Measurements from ENCODE around the gene NAV2. TPM values are rescaled to one million over a fixed set of nuclear protein-coding genes. Genes with fewer than 3 reads are reported as not detected.
A peak's percentile ranks its signal among the peaks of the same experiment; 100 is the strongest.

The NAV2 gene
- polyA plus RNA-seq, 1 donor = 89.1 TPM

DNA sequence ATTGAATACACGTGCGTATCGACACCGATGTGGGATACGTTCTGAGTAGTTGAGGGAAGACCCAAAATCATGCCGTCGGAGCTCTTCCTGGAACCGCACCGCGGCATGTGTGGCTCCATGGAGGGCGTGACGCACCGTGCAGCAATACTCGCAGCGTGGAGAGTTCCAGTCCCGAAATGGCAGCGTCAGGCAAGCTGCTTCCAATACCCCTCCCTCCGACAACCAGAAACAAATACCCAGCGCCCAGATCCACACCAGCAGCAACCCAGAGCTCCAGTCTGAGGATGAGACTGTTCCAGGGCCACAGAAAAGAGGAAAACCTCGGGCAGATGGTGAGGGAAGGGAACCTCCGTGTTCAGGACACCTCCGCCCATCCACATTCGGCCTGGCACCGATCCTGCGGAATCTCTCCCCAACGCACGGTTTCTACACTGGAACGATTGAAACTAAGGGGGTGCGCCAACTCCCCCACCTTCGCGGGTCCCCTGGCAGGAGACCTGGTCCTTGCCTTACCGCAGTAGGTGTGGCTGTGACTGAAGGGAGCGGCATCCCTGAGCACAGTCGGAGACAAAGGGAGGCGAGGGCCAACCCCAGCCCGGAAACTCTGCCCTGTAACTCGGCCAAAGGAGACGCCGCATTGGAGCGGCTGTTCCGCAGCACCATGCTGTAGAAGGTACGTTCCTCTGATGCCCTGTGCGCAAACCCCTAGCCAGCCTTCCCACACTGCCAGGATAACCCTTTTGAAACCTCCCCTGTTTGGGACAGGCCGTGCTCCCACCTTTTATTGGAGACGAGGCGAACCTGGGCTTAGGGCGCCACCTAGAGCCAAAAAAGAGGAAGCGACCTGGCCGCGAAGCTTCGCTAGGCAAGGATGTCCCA lies 419.4 kb downstream of the NAV2 start:
- DNase-seq = peak; percentile 70

DNA sequence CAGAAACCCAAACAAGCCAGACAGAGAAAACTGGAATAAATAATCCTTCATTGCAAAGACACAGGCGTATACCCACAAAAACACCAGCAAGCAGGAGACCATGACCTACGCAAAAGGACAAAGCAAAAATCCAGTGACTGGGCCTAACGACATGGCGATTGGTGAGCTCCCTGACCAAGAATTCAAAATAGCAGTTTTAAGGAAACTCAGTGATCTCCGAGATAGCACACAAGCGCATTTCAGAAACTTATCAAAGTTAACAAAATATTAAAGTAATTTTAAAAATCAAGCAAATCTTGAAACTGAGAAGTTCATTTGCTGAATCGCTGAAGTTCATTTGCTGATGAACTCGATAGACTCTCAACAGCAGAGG lies 420.0 kb downstream of the NAV2 start:
- no peak for DNase-seq

DNA sequence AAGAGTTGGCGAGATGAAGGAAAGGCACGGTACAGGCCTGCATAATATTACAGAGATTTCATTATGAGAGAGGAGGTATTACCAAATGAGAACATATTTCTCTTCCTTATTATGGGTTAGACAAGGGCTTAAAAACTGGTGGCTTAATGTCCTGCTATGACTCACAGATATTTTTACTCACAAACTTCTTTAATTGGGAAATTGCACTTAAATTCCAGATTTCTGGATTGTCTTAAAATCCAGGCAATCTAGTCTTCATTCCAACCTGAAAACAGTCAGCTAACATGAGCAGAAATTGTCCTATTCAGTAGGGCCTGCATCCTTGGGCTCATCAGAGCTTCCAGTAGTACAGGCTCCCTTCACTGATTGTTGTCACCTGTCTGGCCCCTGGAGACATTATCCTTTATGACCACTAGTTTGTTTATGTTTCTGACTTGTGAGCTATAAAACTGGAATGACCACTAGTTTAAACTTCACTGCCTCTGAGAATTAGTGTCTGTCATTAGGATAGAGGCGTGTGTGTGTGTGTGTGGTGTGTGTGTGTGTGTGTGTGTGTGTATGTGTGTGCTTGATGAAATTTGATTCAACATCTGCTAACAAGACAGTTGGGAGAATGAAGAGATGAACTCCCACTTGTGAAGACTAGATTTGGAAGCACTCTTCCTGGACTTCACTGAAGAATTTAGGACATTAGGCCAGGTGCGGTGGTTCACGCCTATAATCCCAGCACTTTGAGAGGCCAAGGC lies 422.5 kb downstream of the NAV2 start:
- DNase-seq = no peak

DNA sequence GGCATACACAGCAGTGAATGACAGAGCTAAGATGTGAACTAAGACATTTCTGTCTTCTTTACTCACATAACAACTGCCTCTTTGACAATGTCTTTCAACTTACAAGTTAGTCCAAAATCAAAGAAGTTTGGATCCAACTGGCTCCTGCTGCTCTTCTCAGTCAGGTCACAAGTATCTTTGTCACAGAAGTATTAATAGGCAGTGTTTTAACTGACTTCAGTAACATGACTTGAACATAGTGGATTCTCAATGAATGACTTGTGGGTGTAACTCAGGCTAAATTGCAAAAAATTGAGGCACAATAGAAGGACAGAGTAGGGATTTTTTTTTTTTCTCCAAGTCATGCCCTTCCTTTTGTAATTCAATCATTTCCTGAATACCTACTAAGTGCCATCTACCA lies 425.0 kb downstream of the NAV2 start:
- no peak for DNase-seq

DNA sequence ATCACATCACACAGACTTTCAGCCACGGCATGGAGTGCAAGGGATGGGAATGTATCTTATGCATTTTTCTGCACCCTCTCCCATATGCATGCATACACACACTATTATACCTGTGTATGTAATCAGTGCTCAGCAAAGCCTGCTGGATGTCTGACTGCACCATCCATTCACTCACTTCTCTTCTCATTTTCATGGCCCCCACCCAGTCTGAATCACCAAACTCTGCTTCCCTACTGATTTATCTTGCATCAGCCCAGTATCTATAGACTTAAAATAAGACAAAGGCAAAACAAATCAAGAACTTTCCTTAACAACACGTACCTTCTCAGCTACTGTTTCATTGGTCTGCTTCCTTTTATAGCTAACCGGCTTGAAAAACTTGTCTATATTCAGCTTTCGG lies 426.1 kb downstream of the NAV2 start:
- no peak for DNase-seq

DNA sequence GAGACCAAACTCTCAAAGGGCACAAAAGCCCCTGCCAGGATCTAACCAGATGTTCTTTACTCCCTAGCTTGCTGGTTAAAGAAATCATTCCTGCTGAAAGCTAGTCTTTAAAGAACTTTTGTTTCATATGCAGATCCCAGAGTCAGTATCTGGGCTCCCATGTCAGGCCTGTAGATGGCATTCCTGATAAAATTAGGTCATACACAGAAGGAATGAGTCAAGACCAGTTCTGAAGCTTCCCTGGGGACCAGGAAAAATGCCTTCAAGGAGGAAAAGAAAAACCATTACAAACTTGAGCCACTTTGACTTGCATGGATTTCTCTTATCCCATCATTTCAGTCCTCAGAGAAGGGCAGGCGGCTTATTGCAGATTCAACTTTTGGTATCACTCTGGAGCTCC lies 441.7 kb downstream of the NAV2 start:
- no peak for DNase-seq

DNA sequence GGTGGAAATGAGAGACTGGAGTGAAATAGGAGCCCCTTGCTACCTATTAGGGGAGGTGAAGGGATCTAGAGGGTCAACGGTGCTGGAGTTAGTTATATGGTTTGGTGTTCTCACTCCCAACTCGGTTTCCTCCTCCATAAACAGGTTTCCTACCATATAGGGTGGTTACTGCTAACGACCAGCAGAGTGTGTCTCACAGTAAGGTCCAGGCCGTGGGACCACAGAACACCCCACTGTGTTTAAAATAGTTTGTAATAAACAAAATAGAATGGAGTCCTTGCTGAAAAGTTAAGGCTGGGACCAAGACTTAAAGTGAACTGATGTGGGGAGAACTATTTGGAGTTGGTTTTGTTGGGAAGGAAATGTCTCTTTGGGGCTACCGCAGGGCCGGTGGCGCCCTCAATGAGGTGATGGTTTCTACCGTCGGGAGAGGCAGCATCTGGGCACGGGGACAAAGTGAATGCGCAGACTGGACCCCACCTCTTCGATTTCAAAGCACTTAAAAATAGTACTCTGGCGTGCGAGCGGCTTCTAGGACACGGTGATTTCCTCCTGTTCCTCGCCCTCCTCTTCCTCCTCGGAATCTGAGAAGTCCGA lies 443.1 kb downstream of the NAV2 start:
- DNase-seq = no peak

DNA sequence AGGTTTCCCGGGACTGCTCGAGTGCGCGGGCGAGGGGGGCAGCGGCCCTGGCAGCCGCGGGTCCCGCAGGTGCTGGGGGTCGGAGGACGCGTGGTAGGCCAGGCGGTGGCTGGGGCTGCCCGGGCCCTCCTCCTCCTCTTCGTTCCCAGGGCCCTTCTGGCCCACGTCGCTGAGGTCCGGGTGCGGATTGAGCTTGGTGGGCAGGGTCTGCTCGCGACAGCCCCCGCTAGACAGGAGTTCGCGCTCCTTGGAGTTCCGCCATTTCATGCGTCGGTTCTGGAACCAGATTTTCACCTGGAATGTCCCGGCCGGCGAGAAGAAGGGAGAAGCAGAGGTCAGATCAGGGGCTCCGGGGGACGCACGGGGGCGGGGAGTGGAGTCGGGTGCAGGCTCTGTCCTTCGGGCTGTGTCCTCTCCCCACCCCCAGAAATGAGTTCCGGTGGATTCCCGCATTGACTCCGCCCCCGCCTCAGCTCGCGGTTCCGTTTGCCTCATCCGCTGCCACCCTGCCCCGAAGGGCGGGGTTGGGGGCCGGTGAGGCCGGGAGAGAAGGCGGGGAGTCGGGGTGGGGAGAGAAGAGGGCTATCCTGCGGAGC lies 443.7 kb downstream of the NAV2 start:
- DNase-seq = no peak

DNA sequence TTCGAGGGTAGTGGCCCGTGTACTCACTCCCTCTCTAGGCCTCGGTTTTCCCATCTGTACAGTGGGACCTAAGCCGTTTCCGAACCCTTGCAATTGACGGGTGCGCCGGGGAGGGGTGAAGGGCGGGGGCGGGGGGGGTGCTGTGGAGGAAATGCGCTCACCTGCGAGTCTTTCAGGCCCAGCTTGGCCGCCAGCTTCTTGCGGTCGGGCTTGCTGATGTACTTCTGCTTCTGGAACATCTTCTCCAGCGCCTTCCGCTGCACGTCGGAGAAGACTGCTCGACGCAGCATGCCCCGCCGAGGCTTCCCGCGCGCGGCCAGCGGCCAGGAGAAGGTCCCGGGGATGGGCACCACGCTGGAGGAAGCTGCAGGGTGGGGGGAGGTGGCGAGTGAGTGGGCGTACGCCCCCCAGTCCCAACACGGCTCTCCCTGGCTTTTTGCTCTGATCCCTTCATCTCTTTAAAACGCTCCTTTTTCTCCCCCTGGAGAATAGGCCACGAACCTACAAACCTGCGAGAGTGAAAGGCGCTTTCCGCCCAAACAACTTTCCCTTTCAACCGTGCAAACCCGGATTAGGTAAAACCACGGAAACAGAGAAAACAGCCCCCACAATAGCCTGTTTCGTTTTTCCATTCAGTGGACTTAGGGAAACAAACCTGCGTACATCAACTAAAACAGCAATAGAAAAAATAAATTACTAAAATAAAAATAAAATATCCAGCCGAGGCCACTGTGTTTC lies 444.4 kb downstream of the NAV2 start:
- DNase-seq = no peak

DNA sequence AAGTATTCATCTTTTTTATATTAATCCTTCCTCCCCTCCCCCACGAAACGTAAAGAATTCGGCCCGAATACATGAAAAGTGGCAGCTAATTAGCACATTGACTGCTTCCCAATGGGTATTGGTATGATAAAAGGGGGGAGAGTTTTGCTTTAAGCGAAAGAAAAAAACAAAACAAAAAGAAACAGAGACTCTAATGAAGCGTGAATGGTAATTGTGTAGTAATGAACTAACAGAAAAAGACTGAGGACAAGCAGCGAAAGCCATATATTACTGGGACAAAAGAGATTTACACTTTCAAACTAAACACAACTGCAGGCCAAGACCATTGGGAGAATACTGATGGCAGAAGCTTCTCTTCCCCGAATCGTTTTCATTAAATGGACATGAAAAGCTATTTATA lies 445.1 kb downstream of the NAV2 start:
- DNase-seq = no peak

DNA sequence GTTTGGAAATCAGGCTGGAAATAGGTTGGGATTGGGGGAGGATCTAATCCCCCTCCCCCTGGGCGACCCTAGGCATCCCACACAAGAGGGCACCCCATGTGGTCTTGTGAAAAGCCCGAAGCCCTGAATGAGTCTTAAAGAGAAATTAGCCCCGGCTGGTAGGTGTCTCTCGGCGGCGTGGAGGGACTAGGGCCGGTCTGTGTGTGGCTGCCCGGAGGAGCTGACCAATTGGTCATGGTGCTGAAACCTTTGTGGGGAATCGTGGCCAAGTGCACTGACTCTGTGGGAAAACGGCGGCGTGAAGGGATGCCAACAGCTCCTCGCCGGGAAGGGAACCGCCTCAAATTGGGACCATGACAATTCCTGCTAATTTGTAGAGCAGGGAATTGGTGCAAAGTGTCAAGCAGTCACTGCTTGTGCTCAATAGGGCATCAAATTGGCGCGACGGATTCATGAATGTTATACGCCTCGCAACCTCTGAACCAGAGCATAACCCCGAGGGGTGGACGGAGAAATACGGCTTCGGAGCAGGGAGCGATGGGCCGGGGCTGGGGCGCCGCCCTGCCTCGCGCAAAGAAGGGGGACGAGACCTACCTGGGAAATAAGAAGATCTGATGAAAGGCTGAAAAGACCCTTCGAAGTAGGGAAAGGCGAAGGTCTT lies 446.1 kb downstream of the NAV2 start:
- DNase-seq = peak; percentile 68

DNA sequence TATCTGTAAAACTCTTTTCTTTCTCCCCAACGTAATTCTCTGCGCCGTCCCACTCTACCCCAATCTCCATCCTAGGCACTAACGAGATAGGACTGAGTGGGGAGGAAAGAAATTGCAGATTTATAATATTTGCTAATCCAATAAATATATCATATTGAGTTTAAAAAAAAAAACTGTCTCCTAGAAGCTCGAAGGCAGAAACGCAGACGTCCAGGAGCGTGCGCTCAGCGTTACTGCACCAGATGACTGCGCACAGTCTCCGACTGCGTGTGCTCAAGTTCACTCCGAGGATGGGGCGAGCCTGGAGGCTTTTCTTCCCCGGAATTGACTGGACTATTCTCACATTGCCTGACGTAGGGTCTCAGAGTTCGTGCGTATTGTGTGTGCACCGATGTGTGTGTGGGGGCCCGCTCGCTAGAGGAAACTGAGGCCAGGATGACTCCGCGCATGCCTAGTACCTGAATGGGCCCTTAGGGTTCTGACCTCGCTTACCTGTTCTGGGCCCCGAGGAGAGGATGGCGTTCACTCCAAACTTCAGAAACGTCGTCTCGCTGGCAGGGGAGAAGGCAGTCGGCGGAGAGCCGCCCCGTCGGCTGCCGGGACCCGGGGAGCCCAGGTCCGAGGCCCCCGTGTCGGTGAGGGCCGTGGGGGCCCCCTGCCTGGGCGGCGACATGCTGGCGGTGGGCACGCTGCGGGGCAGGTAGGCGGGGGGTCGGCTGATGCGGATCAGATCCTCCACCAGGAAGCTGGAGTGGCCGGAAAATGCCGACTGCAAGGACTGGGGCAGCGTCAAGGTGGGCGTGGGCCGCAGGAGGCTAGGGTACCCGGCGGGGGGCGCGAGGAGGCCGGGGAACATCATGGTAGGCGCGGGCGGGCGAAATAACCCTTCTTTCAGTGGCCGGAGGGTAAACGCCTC lies 447.1 kb downstream of the NAV2 start:
- DNase-seq = no peak

DNA sequence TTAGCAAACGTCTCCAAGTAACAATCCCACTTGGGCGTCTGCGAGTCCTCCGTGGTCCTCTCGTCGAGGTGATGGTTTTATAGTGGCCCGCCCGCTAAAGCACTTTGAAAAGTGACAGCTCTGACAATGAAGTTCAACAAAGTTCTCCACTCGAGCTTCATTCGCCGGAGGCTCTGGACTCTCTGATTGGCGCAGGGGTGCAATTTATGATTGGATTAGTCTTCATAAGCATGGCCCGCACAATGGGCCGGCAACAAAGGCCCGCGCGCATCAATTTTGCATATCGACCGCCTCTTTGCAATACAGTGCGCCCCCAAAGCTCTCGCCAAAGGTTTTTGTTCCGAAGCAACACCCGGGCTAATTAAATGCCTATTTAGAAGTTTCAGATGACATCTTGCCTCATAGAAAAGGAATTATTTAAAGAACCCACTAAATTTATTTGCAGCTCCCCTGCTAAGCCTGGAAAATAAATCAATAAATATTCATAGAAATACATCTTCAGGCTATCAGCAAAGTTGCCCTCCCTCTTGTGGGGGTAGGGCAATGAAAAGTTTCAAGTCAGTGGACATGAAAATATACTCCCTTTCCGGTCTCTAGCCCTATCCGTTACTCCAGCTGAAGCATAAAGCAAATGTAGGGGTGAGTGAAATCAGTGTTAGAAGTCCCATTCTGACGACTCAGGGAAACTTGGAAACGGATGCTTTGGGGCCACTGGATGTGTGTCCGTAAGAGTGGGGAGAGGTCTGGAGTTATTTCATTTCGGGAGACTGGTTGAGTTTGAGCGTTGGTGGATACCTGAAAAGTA lies 448.0 kb downstream of the NAV2 start, which contains the start of gene DBX1:
TSS of gene DBX1 (minus strand) at position 51 of the 805 bp plus-strand sequence. CDS start 151 bp downstream, outside the sequence.
- no peak for DNase-seq

DNA sequence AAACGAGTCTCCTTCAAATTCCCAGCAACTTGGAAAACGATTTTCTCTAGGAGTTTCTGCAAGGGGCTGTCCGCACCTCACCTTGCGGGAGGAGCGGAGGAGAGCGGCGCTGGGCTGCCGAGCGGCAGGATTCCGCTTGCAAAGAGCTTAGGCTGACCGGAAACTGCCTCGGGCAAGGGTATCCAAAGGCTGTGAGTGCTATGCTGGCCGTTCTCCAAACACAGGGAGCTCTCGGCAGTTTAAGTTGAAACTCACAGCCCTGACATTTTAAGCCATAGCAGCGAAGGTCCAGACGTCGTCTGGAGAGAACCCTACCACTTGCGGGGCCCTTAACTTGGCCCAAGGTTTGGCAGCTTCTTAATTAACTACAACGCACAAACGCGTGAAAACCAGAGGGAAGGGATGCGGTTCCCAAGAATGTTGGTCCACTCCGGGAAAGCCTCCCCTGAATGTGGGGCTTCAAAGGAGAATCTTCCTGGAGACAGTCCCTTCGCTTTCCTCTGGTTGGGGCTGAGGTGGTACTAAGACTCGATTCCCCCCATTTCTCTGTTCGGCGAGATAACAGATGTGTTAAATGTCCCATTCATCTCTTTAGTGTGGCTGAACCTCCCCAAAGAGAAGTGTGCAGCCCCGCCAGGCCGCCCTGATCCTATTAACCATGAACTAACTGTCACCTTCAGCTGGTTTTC lies 448.7 kb downstream of the NAV2 start:
- no peak for DNase-seq

DNA sequence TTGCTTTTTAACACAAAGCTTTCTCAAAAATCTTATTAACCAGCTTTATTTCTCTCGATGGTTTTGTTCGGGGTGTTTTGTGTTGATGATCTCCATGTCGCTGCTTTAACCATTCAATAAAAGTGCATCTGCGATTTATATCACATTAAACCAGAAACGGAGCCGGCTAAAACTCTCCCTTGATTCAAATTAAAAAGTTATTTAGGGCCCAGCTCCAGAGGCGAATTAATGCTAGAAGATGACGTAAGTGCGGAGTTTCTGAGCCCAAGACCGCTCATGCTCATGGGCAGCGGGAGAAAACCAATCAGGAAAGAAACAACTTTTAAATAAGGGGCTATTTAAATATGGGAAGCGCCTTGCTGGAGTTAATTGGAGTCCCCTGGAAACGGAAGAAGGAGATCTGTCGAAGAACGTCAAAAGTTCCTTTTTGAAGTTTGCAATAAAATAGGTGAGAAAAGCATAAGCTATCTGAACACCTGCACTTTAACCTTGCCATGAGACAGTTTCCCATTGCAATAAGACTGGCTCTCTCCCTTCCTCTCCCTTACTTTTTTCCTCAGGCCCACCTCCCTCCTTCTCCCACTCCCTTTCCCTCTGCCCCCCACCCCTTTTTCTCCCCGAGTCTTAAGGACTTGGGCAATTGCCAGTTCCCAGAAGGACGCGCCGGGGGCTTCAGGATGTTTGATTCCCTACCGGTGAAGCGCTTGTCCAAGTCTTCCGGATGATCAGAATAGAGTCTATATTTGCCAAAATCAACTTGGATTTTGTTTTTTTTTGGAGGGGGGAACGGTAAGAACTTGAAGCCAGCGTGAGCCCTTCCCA lies 449.5 kb downstream of the NAV2 start:
- no peak for DNase-seq

DNA sequence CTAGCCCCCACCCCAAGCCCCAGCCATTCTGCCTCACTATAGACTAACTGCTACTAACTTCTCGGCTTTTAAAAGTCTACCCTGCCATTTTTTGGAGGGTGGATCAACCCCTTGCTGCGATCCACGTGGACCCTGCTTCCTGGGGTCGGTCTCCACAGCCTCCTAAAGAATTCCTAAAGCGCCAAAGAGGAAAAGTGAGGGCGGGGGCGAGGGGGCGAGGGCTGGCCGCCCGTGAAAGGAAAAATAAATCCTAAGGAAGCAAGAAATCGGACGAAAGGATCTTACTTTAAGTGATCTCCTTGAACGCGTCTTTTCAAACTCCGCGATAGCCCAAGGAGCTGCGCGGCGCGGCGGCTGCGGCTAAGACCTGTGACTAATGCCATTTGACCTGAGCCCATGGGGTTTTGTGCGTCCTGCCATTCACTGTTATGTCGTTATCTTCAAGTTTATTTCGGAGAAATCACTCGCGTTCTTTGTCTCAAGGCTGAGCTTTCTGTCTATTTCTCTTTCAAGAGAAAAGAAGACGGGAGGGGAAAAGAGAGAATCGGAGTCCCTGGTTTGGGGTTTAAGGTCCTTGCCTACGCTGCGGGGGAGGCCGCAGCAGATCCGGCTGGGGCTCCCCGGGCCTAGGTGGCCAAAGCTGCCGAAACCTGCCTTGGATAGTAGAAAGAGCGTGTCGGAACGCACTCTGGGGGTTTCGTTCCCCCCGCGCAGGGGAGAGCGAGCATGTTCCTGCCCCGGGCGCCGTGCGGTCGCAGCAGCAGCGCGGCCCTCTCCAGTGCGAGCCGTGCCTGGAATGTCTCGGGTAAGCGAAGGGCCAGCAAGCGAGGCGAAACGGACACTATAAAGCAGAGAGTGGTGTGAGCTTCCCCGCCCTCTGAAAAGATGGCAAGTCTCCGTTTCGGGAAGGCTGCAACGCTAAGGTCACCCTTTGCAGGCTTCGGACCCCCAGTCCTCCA lies 450.5 kb downstream of the NAV2 start:
- DNase-seq = no peak
